GM21717 (cell line): ENCODE data around the gene NTN3.

Source experiments
- ATAC-seq: cut with Tn5 transposase; IDR thresholded peaks from one replicate; pipeline ENCODE4 v1.9.1; 2021; ENCODE audit warnings: mild to moderate bottlenecking, moderate library complexity; ENCODE audit not compliant: unreplicated experiment

Gene NTN3

DNA sequence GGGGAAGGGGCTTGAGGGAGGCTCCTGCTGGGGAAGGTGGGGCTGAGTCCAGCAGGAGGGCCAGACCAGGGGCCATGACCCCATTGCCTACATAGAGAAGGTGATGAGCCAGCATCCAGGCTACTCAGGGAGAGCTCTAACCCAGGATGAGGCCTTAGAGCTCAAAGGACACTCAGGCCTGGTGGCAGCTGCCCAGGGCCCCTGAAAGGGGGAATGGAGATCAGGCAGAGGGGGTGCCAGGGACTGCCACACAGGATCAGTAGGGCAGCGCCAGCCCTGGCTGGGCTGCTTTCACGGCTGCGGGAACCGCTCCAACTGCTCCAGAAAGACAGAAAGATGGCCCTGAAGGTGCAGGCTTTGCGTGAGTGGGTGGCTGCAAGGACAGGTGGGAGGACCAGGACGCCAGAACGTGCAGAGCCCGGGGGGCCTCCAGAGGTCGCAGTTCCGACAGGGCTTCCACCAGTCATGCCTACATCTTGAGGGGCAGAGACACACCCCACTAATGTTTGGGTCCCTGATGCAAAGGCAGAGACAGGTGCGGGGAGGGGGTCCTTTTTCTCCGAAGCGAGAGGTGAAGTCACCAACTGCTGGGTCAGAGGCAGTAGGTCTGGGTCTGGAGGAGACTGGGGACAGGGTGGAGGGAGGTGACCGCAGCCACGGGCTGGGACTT lies 41.8 kb downstream of the NTN3 start:
- no peak for ATAC-seq

DNA sequence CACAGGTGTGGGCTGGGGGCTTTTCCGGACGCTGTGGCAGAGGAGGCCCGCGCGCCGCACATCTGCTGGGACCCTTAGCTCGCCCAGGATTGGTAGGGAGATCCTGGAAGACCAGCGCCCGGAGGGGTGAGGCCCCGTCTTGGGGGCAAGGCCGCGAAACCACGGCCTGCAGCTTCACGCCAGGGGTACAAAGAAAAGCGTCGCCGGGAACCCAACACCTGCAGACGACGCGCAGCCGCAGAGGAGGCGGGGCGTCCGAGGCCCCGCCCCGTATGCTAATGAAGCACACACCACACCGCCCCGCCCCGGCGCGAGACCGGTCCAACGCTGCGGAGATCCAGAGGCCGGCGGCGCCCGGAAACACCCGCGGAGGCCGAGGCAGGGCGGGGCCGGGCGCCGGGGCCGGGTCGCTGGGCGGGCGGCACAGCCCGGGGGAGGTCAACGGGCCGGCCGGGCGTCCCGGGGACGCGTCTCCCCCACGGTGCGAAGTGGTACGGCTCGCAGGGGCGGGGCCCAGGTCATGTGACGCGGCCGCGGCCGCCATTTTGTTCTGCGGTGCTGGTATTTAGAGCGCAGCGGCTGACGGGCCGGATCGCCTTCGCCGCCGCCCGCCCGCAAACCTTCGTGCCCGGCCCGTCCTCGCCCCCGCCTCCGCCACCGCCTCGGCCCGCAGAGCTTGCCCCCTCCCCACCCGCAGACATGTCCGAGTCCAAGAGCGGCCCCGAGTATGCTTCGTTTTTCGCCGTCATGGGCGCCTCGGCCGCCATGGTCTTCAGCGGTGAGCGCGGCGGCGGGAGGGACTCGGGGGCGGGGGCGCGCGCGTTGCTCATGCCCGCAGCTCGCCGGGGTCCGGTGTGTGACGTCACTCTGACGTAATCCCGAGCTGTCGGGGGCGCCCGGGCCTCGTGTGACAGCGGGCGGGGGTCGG lies 42.6 kb downstream of the NTN3 start, which contains the start of gene ATP6V0C:
Gene ATP6V0C (plus strand): TSS at position 548 of the 928 bp plus-strand sequence. CDS start 152 bp downstream, at position 700.
- peak; percentile 55 for ATAC-seq

DNA sequence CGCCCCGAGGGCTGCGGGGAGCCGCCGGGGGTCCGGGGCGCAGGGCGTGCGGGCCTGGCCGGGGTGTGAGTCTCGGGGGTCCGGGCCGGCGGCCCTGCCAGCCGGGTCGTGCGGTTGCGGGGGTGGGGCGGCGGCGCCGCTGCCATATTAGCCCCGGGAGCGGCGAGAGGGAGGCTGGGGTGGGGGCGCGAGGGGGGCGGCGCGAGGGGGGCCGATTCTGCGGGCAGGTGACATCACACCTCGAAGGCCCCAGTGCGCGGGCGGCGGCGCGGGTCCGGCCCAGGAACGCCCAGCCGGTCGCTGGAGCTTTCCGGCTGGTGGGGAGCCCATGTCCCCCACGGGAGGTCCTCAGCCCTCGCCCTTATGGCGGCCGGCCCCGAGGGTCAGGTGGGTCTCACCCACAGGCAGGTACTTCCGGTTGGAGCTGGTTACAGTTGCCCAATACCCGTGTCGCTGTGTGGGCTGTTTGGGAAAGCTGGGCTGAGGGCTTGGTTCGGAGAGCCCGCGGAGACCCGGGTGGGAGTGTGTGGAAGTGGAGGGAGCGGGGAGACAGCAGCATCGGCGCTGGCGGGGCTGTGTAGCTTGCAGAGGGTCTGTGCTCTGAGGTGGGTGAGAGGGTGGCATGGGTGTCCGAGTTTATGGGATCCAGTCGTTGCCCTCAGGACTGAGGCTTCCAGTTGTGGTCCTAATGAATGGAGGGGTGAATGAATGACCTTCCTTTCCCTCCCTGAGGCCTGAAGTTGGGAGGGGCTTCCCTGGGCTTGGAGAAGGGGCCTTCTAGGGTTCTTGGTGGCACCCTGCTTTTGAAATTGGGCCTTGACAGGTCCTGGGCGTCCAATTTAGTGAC lies 43.5 kb downstream of the NTN3 start:
- ATAC-seq = no peak

DNA sequence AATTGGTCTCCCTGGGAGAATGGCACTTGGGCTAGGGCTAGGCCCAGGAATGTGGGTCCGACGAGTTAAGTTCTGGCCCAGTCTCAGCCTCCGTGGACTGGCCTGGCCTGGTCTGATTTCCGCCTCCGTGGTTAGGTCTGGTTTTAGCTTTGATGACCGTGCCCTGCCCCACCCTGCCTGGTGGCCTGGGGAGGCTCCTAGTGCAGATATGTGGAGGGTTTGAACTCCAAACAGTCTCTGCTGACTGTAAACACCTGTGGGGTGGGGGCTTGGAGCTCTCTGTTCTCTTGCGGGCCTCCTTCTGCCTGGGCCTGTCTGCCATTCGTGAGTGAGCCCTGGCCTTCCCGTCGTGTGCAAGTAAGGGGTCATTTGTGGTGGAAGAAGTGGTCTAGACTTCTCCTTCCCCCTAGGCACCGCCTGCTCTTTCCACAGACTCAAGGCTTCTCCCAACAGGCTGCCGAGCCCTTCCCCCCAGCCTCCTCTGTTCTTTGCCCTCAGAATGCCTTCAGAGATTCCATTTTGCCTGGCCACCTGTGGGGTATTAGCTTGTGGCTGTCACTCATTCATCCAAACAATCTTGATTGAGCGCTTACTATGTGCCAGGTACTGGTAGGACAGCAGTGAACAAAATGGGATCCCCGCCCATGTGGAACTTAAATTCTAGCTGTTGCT lies 44.2 kb downstream of the NTN3 start:
- no peak for ATAC-seq

DNA sequence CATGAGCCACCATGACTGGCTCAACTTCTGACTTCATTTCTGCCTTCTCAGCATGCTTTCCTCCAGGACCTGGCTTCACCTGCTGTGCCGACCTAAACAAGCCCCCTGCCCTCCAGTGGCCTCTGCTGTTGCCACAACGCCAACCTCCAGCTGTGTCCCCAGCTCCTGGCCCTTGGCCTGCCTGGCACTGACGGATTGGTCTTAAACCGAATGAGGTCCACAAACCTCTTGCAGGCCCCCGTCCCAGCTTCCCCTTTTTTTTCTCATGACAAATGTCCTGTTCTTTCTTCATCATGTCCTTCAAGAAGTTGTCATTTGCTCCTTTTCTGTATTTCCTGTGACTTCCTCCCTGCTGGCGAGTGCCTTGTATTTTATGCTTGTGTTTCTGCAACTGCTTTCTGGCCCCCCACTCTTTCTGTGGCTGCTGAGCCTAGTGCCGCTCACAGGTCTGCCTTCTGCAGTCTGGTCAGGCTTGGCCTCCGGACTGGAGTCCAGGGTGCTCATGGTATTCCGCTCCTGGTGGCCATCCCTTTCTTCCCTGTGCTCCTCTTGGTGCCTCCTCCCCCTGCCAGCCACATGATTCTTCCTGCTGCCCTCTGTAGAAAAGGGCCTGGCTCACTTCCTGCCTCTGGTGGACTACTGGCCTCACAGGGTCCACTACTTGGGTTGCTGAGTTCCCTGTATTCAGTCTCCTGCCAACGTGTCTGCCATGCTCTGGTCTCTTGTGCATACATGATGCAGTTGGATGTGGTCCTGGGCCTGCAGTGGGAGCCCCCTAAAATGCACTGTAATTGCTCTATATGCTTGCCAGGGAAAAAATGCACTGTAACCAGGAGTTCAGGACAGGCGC lies 45.5 kb downstream of the NTN3 start:
- ATAC-seq = no peak

DNA sequence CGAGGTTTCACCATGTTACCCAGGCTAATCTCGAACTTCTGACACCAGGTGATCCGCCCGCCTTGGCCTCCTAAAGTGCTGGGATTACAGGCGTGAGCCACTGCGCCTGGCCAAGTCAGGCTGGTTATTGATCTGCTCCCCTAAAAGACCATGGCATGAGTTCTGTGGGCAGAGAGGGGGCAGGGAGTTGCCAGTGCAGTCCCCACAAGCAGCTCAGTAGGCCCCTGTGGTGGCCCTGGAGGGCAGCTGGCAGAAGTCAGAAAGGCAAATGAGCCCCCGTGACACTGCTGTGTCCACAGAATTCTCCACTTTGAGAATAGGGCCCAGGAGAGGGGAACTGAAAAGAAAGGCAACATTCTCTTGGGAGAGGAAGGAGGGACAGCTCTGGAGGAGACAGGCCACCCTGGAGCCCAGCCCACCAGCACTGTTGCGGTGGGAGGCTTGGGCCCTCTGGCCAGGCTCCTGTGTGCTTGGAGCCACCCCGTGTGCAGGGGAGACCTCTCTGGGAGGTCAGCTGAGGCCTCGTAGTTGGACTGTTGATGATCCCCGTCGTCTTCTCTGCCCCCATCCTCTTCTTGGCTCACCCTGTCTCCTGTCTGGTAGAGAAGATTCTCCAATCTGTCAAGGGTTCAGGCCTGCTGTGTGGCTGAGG lies 47.0 kb downstream of the NTN3 start:
- ATAC-seq = no peak

DNA sequence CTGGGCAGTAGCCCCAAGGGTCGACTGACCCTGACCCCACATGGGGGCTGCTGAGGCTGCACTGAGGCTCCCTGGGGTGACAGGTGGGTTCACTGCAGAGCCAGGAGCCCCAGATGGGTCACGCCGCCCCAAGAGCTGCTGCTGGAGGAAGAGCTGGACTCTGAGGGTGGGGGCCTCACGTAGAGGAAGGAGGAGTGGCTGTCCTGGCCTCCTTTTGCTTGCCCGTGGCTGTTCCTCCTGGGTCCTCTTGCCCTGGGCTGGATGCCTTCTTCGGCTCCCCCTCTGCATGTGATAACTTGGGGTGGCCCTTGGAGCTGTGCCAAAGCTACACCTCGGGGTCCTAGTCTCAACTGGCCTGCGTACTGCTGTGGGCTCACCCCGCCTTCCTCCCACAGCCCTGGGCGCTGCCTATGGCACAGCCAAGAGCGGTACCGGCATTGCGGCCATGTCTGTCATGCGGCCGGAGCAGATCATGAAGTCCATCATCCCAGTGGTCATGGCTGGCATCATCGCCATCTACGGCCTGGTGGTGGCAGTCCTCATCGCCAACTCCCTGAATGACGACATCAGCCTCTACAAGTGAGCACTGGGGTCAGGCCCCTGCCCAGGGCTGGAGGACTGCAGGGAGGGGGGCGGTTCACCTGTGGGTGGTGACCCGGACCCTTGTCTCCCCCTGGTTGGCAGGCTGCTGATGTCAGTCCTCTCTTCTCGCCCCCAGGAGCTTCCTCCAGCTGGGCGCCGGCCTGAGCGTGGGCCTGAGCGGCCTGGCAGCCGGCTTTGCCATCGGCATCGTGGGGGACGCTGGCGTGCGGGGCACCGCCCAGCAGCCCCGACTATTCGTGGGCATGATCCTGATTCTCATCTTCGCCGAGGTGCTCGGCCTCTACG lies 48.0 kb downstream of the NTN3 start:
- ATAC-seq = no peak

DNA sequence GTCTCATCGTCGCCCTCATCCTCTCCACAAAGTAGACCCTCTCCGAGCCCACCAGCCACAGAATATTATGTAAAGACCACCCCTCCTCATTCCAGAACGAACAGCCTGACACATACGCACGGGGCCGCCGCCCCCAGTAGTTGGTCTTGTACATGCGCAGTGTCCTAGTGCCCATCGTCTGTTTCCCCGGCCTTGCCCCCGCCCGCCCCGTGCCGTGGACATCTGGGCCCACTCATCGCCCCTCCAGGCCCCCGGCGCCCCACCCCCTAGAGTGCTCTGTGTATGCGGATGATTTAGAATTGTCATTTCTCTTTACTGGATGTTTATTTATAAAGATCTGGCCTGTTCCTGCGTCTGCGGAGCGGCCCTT lies 48.6 kb downstream of the NTN3 start:
- ATAC-seq = no peak

DNA sequence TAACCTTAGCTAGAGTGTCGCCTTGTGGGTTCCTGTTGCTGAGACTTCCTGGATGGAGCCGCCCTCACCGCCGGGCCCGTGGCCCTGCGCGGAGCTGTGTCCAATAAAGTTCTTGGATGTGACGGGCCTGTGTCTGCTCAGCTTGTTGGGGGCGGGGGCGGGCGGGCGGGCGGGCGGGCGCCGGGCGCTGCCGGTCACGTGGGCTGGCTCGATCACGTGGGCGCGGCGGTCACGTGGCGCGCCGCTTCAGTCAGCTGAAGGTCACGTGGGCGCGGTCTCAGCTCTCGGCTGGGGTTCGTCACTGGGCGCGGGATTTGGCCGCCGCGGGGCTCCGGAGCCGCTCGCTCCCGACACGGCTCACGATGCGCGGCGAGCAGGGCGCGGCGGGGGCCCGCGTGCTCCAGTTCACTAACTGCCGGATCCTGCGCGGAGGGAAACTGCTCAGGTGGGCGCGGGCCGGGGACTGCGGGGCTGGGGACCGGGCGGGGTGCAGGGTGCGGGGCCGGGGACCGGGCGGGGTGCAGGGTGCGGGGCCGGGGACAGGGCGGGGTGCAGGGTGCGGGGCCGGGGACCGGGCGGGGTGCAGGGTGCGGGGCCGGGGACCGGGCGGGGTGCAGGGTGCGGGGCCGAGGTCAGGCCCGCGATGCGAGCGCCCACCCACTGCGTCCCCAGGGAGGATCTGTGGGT lies 49.1 kb downstream of the NTN3 start, which contains the start of gene AMDHD2:
Gene AMDHD2 (plus strand): TSS at position 275 of the 687 bp plus-strand sequence. CDS start 88 bp downstream, at position 363.
- no peak for ATAC-seq

DNA sequence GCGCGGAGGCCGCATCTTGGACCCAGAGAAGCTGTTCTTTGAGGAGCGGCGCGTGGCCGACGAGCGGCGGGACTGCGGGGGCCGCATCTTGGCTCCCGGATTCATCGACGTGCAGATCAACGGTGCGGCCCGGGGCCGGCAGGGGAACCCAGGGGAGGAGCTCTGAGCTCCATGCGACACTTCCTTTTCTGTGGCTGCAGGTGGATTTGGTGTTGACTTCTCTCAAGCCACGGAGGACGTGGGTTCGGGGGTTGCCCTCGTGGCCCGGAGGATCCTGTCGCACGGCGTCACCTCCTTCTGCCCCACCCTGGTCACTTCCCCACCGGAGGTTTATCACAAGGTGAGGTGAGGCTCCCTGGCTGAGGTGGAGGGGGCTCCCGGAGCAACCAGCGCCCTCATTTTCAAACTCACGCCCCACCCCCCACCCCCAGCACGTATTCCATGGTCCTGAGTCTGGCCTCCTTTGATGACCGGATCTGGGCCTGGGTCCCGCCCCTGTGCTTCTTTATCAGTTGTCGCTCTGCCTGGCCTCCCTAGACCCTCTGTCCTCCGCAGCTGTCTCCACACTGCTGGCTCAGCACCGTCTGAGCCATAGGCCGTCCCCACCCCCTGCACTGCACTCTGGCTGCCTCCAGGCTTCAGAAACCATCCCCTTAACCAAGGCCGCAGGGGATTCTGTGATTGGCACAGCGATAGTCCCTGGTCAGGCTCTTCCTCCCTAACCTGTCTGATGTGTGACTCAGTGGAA lies 49.9 kb downstream of the NTN3 start:
- no peak for ATAC-seq
